KOPT-K1 (cell line): ENCODE measurements around the gene FBXO22.
"Not testable (repeated sequence)": the region's sequence is repeated elsewhere in the genome, so short reads cannot be mapped to it uniquely, and the experiment has no call there.

Experiments
- H3K27ac ChIP-seq: fragments of 200-600 bp; sonication (generic); 2 replicates; pipeline ENCODE4 v1.5.1; 2016; ENCODE audit warnings: antibody characterized with exemption, mild to moderate bottlenecking, low read depth, low read length; ENCODE audit not compliant: poor library complexity, severe bottlenecking
- H3K36me3 ChIP-seq: fragments of 200-600 bp; sonication (generic); 2 replicates; pipeline ENCODE4 v1.5.1; 2017; ENCODE audit warnings: antibody characterized with exemption, mild to moderate bottlenecking, low read length, moderate library complexity; ENCODE audit not compliant: insufficient read depth
- H3K9me3 ChIP-seq: fragments of 200-600 bp; sonication (generic); 2 replicates; pipeline ENCODE4 v1.5.1; 2017; ENCODE audit warnings: antibody characterized with exemption, low read length, mild to moderate bottlenecking; ENCODE audit not compliant: insufficient read depth, poor library complexity, severe bottlenecking

Gene FBXO22

GRCh38 chr15:75903331-75904239 lies at the start of gene FBXO22:
Gene FBXO22 (plus strand): TSS chr15:75903878. CDS start chr15:75903964, 86 bp downstream.
- Histone ChIP-seq H3K9me3 (no peaks in the 10 kb centered on the region), H3K36me3 (peaks cover 25% of the 10 kb centered on the region), H3K27ac (peak within 1 kb of the TSS; percentile 41)

GRCh38 chr15:75857886-75858285 lies 45.8 kb upstream of the FBXO22 start:
- Histone ChIP-seq H3K9me3 (no peaks in the 10 kb centered on the region), H3K36me3 (peaks cover 66% of the 10 kb centered on the region), H3K27ac (no peak overlapping the region)

GRCh38 chr15:75861750-75862402 lies 41.8 kb upstream of the FBXO22 start:
- Histone ChIP-seq H3K27ac (no peak overlapping the region), H3K36me3 (peaks cover 46% of the 10 kb centered on the region), H3K9me3 (no peaks in the 10 kb centered on the region)

- no peaks in the 10 kb centered on the region for H3K9me3 ChIP-seq
- peaks cover 44% of the 10 kb centered on the region for H3K36me3 ChIP-seq
- no peak overlapping the region for H3K27ac ChIP-seq
Observed at GRCh38 chr15:75862796-75863195, 40.9 kb upstream of the FBXO22 start.

- H3K36me3 ChIP-seq, result peaks cover 49% of the 10 kb centered on the region
- no peaks in the 10 kb centered on the region for H3K9me3 ChIP-seq
- peak overlapping the region; percentile 69 for H3K27ac ChIP-seq
Observed at GRCh38 chr15:75864213-75865059, 39.2 kb upstream of the FBXO22 start.

GRCh38 chr15:75866045-75866444 lies 37.6 kb upstream of the FBXO22 start:
- not testable (repeated sequence) for H3K9me3 ChIP-seq, H3K27ac ChIP-seq
- peaks cover 48% of the 10 kb centered on the region for H3K36me3 ChIP-seq

- Histone ChIP-seq H3K9me3 (no peaks in the 10 kb centered on the region), H3K27ac (no peak overlapping the region), H3K36me3 (peaks cover 42% of the 10 kb centered on the region)
Observed at GRCh38 chr15:75866916-75867315, 36.8 kb upstream of the FBXO22 start.

GRCh38 chr15:75867449-75867848 lies 36.2 kb upstream of the FBXO22 start:
- H3K36me3 ChIP-seq, result peaks cover 36% of the 10 kb centered on the region
- H3K27ac ChIP-seq, result no peak overlapping the region
- no peaks in the 10 kb centered on the region for H3K9me3 ChIP-seq

GRCh38 chr15:75868019-75868418 lies 35.7 kb upstream of the FBXO22 start:
- no peak overlapping the region for H3K27ac ChIP-seq
- H3K9me3 ChIP-seq, result no peaks in the 10 kb centered on the region
- H3K36me3 ChIP-seq, result peaks cover 34% of the 10 kb centered on the region

- Histone ChIP-seq H3K36me3 (peaks cover 45% of the 10 kb centered on the region), H3K9me3 (no peaks in the 10 kb centered on the region), H3K27ac (no peak overlapping the region)
Observed at GRCh38 chr15:75869446-75869845, 34.2 kb upstream of the FBXO22 start.

GRCh38 chr15:75871589-75871988 lies 32.1 kb upstream of the FBXO22 start:
- H3K9me3 ChIP-seq, H3K27ac ChIP-seq: not testable (repeated sequence)
- H3K36me3 ChIP-seq, result peaks cover 66% of the 10 kb centered on the region

GRCh38 chr15:75872403-75872990 lies 31.2 kb upstream of the FBXO22 start:
- H3K36me3 ChIP-seq, result peaks cover 75% of the 10 kb centered on the region
- no peak overlapping the region for H3K27ac ChIP-seq
- H3K9me3 ChIP-seq, result no peaks in the 10 kb centered on the region

GRCh38 chr15:75884041-75884440 lies 19.6 kb upstream of the FBXO22 start:
- peaks cover 82% of the 10 kb centered on the region for H3K36me3 ChIP-seq
- H3K9me3 ChIP-seq, result no peaks in the 10 kb centered on the region
- no peak overlapping the region for H3K27ac ChIP-seq

- H3K27ac ChIP-seq, result no peak overlapping the region
- peaks cover 73% of the 10 kb centered on the region for H3K36me3 ChIP-seq
- H3K9me3 ChIP-seq, result no peaks in the 10 kb centered on the region
Observed at GRCh38 chr15:75887178-75887577, 16.5 kb upstream of the FBXO22 start.
